ENCODE results near the gene WDR90. TPM values are rescaled to one million over a fixed set of nuclear protein-coding genes. Genes with fewer than 3 reads are reported as not detected.

WDR90 gene
- polyA plus RNA-seq, 1 donor from 2014 or later = 32.1 TPM

- TF ChIP-seq TAF1 (IDR thresholded peaks at IDR 0.05; ENCODE audit: low read depth) (no peak), POLR2AphosphoS5 (IDR thresholded peaks at IDR 0.05) (no peak)
These were observed 34.4 kb downstream of the WDR90 start (continued) for GRCh38 chr16:683396-684070.

- Histone ChIP-seq H3K9ac (ENCODE audit: low read length) (peak within 1 kb of the TSS; percentile 52), H3F3A (ENCODE audit: insufficient read depth, low read length, poor library complexity, severe bottlenecking) (no peaks in the 10 kb centered on the region), H3K36me3 (ENCODE audit: insufficient read depth, low read length) (no peaks in the 10 kb centered on the region), H3K27ac (ENCODE audit: low read length) (peak within 1 kb of the TSS; percentile 61), H4K20me1 (ENCODE audit: insufficient read depth) (peaks cover 6% of the 10 kb centered on the region), H3K27me3 (ENCODE audit: insufficient read depth, low read depth, low read length) (no peaks in the 10 kb centered on the region), H2AFZ (ENCODE audit: low read depth, low read length) (peak within 1 kb of the TSS; percentile 4), H3K9me2 (ENCODE audit: insufficient read depth, low read length) (no peaks in the 10 kb centered on the region), H3K79me2 (replicated peaks; ENCODE audit: insufficient read depth, low read length) (peaks cover 21% of the 10 kb centered on the region), H3K4me3 (ENCODE audit: low read length) (peak within 1 kb of the TSS; percentile 71), H3K4me2 (ENCODE audit: low read length) (no peak within 1 kb of the TSS), H3K9me3 (ENCODE audit: low read length) (no peaks in the 10 kb centered on the region)
- TF ChIP-seq TAF1 (IDR thresholded peaks at IDR 0.05; ENCODE audit: low read depth) (no peak), REST (IDR thresholded peaks at IDR 0.05; ENCODE audit: borderline replicate concordance) (no peak), CTCF (IDR thresholded peaks at IDR 0.05; ENCODE audit: poor library complexity, severe bottlenecking) (peak; percentile 7), SMC3 (conservative IDR thresholded peaks at IDR 0.05; ENCODE audit: poor library complexity) (no peak), POLR2AphosphoS5 (IDR thresholded peaks at IDR 0.05) (peak; percentile 55), EZH2 (IDR thresholded peaks at IDR 0.05; ENCODE audit: borderline replicate concordance, insufficient read depth, low read length, poor library complexity, severe bottlenecking) (no peak), EP300 (conservative IDR thresholded peaks at IDR 0.05; ENCODE audit: poor library complexity, severe bottlenecking) (peak; percentile 55), RAD21 (conservative IDR thresholded peaks at IDR 0.05) (no peak), MXI1 (conservative IDR thresholded peaks at IDR 0.05; ENCODE audit: poor library complexity, severe bottlenecking) (peak; percentile 86)
These were observed 35.1 kb downstream of the WDR90 start, which contains the start of gene JMJD8 for GRCh38 chr16:684071-684794. JMJD8 (minus strand) TSS chr16:684334; CDS start chr16:684319, 15 bp downstream.

All from neural cell (in vitro differentiated cells).